ENCODE data around the gene RNASE9.

DNA sequence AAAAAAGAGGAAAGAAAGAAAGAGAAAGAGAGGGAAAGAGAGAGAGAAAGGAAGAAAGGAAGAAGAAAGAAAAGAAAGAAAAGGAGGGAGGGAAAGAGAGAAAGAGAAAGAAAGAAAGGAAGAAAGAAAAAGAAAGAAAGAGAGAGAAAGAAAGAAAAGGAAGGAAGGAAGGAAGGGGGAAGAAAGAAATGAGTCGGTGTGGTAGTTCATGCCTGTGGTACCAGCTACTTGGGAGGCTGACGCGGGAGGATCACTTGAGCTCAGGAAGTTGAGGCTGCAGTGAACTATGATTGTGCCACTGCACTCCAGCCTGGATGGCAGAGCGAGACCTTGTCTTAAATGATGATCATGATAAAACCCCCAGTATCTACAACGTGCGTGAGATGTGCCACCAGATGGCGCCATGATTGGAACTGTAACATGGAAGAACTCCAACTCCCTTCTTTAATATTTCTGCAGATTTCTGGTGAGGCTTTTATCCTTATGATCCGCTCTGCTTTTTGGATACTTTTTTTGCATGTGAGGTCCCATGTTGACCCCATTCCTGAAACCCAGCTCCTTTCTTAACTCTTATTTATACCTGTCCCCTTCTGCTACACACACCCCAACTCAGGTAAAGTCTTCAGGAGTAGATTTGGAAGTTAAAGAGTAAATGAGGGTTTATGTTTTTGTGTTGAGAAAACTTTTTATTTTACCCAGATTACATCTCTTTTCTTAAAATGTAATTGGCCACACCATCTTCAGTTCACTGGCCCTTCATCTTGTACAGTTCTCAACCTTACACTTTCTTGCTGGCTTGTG, 29.9 kb downstream of the RNASE9 start:
- TF ChIP-seq, protein P1, sequence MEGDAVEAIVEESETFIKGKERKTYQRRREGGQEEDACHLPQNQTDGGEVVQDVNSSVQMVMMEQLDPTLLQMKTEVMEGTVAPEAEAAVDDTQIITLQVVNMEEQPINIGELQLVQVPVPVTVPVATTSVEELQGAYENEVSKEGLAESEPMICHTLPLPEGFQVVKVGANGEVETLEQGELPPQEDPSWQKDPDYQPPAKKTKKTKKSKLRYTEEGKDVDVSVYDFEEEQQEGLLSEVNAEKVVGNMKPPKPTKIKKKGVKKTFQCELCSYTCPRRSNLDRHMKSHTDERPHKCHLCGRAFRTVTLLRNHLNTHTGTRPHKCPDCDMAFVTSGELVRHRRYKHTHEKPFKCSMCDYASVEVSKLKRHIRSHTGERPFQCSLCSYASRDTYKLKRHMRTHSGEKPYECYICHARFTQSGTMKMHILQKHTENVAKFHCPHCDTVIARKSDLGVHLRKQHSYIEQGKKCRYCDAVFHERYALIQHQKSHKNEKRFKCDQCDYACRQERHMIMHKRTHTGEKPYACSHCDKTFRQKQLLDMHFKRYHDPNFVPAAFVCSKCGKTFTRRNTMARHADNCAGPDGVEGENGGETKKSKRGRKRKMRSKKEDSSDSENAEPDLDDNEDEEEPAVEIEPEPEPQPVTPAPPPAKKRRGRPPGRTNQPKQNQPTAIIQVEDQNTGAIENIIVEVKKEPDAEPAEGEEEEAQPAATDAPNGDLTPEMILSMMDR (IDR thresholded peaks at IDR 0.05; ENCODE audit: poor library complexity), result peak; percentile 85
- TF ChIP-seq EZH2 (IDR thresholded peaks at IDR 0.05; ENCODE audit: borderline replicate concordance), result no peak
